GM21528 (cell line): Measurements from ENCODE around the gene STX12.
A peak's percentile ranks its signal among the peaks of the same experiment; 100 is the strongest.

Experiments
- ATAC-seq: cut with Tn5 transposase; IDR thresholded peaks from one replicate; pipeline ENCODE4 v1.9.1; 2021; ENCODE audit warnings: mild to moderate bottlenecking, moderate library complexity; ENCODE audit not compliant: unreplicated experiment, low FRiP score

The STX12 gene

DNA sequence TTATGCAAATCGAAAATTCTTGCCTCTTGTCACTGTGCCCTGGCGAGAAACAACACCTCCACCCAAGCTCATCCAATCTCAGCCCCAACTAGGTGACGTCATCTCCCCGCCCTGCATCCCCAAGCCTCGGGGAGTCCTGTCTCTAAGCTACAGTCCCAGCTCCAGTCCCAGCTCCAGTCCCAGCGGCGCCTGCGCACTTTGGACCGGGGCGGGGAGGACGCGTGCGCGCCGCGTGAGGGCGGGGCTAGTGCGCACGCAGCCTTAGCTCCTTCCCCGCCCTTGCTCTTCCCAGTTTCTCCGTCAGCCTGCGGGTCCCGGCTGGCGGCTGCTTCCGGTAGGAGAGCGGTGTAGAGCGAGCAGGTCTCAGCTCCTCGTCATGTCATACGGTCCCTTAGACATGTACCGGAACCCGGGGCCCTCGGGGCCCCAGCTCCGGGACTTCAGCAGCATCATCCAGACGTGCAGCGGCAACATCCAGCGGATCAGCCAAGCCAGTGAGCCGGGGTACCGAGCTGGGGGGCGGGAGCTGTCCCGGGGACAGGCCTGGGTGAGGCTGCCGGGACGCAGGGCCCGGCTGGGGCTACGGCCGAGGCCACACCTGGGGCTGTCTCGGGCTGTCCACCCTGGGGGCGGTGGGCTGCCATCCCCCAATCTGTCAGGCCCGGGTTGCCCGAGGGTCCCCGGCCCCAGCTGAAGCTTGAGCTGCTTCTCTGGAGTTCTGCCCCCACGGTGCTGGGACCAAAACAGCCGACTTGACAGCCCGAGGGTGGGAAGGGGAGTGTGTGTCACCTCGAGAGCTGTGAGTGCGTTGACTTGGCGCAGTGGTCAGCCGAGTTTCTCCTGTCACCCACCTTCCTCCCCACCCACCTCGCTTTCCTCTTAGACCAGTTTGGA lies at the start of gene STX12:
TSS of gene STX12 (plus strand) at position 288 of the 894 bp plus-strand sequence. CDS start at position 377, 89 bp downstream.
- ATAC-seq, result peak; percentile 94

DNA sequence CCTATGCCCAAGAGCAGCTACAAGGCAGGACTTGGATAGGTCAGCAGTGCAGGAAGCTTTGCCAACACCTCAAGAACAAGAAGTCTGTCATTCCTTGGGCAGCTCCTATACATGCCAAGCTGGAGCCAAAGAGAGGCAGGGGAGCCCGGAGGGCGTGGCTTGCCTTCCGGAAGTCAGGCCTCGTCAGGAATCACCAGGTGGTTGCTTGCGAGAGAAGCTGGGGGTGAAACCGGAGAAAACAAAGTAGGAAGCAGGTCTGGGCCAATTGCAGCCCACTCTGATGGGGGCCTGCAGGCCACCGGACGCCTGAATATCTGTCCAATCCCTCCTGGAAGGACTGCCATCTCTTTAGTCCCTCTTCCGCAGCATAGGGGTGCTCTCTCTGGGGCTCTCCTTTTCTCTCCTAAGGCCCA lies 48.1 kb upstream of the STX12 start:
- no peak for ATAC-seq

DNA sequence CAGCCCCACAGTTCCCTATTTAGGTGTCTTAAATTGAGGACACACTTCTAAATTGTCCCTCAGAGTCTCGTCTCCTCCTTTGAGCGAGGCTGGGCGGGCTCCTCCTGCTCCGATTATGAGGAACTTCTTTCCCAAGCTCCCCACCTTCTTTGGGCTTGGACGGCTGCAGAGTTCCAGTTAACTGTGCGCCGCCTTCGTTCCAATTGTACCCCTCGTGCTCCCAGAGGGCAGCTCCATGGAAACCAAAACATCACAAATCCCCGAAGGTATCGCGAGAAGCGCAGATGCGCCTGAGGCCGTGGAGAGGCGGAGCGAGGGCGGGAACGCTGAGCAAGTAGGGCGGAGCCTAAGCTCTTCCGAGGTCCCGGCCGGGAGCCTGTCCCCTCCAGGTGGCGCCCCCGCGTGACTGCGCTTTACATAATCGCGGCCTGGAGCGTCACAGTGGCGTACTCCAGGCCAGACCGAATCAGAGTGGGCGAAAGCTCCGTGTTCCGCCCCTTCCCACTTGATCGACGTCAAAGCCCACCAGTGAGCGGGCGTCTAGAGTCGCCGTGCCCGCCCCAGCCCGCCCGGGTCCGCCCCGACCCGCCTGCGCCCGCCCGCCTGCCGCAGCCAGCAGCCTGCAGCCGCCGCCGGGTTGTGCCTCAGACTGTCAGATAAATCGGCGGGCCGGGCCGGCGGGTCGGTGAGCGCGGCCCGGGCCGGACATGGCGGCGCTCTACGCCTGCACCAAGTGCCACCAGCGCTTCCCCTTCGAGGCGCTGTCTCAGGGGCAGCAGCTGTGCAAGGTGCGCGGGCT lies 47.4 kb upstream of the STX12 start, which contains the start of gene FAM76A:
TSS of gene FAM76A (plus strand) at position 588 of the 799 bp plus-strand sequence. CDS start at position 708, 120 bp downstream.
- ATAC-seq, result peak; percentile 94

DNA sequence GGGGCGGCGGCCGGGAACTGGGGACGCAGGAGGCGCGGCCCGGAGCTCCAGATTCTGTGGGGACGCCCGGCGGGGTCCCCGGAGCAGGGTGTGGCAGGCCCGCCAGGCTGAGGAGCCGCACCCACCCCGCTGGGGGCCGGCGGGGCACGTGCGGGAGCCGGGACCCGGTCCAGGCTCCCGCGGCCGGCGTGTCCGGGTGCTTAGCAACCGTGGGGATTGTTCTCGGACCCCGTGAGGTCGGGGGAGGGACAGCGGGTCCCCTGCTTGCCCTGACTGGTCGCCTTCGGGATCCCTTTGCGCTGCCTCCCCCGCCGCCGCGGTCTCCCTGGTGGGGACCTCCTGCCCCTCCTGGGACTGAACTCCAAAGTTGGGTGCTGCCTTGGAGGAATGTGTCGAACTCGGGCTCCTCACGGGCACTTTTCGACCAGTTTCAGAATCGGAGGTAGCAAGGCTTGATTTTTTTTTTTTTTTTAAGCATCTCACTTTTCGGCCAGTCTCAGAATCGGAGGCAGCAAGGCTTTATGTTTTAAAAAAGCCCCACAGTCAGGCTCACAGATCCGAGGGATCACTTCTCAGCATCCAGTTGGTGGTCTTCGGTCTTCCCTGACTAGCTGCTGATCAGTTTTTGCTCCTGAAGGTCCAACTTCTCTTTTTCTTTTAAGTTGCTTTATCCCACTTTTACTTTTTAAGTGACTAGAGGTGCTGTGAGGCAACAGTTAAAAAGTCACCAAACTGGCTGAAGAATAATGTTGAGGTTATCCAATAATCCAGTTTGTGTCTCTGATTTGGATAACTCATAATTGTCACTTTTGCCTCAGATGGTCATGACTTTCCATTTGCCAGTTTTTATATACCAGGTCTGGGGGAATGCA lies 46.6 kb upstream of the STX12 start:
- ATAC-seq, result peak; percentile 24

DNA sequence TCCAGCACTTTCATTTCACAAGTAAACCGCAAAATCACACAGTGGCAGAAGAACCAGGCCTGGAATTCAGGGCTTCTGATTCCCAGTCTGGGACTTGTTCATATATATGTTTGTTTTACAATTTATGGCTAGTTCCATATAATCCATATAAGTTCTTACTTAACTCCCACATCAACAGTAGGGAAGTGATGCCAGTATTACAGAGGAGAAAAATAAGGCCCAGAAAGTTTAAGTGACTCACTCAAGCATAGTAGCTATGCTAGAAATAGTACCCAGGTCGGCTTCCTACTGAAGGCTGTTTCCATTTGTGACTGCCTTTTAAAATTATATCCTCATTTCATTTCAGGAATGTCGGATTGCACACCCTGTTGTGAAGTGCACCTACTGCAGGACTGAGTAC lies 45.9 kb upstream of the STX12 start:
- no peak for ATAC-seq

DNA sequence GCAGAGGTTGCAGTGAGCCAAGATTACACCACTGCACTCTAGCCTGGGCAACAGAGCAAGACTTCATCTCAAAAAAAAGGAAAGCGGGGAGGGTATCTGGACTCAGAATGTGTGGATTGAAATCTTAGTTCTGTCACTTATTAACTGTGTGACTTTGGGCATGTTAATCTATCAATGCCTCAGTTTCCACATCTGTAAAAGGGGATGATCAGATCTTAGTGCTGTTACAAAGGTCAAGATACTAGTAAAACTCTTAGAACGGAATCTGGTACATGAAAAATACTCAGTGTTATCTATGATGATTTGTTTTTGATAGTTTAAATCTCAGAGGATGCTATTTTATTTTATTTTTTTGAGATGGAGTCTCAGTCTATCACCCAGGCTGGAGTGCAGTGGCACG lies 36.8 kb upstream of the STX12 start:
- no peak for ATAC-seq

DNA sequence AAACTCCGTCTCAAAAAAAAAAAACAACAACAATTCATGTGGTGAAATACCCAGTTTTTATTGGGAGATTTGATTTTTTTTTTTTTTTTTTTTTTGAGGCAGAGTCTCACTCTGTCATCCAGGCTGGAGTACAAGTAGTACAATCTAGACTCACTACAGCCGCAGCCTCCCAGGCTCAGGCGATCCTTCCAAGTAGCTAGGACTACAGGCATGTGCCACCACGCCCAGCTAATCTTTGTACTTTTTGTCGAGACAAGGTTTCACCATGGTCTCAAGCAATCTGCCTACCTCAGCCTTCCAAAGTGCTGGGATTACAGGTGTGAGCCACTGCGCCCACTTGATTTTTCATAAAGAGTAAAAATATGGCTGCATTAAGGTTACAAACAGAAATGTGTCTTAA lies 31.9 kb upstream of the STX12 start:
- ATAC-seq, result no peak

DNA sequence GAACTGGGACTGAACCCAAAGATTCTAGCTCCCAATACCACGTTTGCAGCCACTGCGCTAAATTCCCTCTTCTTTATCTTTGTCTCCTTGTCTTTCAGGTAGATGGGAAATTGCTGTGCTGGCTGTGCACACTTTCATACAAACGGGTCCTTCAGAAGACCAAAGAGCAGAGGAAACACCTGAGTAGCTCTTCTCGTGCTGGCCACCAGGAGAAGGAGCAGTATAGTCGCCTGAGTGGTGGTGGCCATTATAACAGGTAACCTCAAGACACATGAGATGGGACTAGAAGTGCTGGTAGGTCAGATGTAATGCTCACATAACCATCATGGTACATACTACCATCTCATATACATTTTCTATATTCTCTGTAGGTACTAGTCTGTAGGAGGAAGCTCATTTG lies 28.5 kb upstream of the STX12 start:
- ATAC-seq, result no peak

DNA sequence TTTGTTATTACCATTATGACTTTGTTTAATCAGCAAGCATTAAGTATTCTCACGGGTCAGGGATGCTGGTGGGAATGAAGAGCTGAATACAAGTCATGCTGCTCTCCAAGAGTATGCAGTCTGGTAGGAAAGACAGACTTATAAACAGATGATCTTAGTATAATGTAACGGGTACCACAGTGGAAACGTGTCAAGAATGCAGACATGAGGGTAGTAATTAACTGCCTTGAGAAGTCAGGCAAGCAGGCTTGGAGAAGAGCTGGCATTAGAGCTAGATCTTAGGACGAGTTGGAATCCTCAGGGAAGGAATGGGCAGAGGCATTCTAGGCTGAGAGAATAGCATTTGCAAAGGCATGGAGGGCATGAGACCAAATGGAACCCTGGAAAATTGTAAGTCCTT lies 27.6 kb upstream of the STX12 start:
- no peak for ATAC-seq

DNA sequence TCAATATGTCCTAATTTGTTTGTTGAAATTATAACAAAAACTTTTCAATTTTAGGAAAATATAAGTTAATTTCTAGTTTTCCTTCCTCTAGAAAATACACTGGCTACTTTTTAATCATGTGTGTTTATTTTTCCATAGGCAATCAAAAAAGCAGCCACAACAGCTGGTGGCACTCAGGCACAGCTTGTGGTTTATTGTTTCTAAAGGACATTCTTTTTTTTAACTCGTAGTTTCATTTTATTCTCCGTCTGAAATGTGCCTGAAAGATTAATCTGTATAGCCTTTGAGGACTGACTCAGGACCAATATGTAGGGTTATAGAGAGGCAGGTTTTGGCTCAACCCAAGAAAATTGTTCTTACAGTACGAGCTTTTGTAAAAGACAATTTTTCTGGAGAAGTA lies 20.7 kb upstream of the STX12 start:
- no peak for ATAC-seq

DNA sequence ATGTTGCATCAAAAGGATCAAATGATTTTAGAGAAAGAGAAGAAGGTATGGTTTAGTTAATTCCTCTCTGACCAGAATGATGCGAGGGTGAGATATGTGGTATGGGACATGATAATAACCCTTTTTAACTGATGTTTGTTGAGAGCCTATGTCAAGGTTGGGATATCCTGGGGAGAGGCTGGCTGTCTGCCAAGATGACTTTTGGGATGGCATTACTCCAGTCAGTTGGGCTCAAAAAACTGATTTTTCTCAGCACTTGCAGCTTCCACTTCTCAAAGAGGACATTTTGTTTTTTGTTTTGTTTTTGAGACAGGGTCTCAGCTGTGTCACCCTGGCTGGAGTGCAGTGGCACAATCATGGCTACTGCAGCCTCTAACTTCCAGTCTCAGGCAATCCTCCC lies 17.7 kb upstream of the STX12 start:
- no peak for ATAC-seq

DNA sequence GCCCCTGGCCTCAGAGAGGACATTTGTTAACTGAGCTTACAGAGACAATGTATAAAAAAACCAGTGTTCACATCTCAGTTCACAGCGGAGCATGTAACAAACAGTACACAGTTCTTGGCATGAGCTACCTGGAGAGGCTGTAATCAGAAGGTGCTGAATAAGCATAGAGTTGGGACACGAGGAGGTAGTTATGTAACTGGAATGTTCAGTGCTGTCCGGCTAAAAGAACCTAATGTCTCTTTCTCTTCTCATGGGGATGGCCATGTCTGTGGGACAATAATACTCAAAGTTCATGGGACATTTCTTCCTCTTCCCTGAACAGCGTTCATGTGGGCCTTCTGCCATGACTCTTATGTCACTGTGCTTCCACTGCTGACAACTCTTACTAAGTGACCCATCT lies 17.2 kb upstream of the STX12 start:
- no peak for ATAC-seq

DNA sequence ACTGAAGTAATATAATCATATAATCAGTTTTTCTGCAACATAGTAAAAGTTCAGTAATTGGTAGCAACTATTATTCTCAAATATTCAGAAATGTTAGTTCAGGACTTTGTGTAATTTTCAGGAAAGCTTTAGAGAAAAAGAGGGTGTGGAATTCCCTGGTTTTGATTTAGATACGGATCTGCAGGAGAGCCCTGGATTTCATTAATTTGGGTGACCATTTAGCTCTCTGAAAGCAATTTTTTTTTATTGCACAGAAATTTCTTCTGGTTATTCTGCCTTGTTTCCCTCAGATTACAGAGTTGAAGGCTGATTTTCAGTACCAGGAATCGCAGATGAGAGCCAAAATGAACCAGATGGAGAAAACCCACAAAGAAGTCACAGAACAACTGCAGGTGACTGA lies 13.8 kb upstream of the STX12 start:
- no peak for ATAC-seq

DNA sequence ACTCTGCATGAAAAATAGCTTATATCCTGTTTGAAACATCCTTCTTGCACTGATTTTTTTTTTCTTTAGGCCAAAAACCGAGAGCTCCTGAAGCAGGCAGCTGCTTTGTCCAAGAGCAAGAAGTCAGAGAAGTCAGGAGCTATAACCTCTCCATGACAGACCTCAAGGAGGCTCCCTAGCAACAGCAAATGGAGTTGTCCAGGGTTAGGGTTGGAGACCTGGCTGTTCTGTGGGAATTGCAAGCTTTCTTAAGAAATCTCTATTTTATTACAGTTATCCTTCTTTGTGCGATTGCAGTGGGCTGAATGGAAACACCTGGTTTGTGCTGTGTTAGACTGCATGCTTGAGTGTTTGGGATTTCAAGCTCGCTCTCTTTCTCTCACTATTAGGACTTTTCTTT lies 12.6 kb upstream of the STX12 start:
- ATAC-seq, result no peak

DNA sequence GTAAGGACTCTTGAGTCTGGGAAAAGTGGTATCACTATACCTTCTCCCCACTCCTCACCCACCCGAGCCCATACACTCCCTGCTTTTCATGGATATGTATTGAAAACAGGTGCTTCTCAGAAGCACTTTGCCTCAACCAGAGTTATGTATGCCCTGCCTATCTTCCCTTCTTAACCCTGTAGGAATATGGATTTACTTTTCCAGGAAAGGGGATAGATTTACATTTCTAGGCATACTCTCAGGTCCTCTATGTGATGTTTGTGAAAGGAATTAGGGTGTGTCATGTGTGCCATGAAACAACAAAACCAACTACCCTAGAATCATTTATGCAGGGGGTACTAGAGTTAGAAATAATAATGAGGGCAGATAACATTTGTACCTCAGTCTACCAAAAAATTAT lies 11.0 kb upstream of the STX12 start:
- no peak for ATAC-seq

DNA sequence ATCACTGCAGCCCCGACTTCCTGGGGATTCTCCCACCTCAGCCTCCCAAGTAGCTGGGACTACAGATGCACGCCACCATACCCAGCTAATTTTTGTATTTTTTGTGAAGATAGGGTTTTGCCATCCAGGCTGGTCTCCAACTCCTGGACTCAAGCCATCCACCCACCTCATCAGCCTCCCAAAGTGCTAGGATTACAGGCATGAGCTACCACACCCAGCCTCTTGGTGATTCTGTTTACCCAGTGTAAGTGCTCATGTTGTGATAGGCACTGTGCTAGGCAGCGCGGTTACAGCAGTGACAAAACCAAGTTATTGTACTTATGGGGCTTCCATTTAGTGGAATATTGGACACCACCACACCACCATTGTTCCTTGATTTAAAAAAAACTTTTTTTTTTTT lies 9.7 kb upstream of the STX12 start:
- ATAC-seq, result no peak

DNA sequence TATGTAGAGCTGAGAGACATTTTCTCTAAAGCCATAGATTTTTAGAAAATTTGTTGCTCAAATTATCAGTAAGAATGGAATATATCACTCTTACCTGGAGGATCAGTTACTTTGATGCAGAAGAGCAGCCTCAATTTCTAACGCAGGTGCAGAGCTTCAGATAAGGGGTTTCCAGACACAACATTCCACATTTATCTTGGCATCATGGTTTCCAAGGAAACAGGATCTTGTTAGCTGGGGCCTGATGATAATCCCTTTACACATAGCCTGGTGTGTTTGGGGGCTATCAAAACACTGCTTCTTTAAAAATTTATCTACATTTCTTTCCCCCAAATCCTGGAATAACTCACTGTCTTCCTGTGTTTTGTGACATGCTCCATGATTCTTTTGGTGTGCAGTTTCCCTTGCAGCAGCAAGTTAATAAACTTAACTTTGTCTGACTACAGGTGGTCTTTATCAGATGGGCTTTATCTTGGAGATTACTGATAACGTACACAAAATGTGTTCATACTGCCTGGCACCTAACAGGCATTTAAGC lies 2.7 kb upstream of the STX12 start:
- no peak for ATAC-seq

DNA sequence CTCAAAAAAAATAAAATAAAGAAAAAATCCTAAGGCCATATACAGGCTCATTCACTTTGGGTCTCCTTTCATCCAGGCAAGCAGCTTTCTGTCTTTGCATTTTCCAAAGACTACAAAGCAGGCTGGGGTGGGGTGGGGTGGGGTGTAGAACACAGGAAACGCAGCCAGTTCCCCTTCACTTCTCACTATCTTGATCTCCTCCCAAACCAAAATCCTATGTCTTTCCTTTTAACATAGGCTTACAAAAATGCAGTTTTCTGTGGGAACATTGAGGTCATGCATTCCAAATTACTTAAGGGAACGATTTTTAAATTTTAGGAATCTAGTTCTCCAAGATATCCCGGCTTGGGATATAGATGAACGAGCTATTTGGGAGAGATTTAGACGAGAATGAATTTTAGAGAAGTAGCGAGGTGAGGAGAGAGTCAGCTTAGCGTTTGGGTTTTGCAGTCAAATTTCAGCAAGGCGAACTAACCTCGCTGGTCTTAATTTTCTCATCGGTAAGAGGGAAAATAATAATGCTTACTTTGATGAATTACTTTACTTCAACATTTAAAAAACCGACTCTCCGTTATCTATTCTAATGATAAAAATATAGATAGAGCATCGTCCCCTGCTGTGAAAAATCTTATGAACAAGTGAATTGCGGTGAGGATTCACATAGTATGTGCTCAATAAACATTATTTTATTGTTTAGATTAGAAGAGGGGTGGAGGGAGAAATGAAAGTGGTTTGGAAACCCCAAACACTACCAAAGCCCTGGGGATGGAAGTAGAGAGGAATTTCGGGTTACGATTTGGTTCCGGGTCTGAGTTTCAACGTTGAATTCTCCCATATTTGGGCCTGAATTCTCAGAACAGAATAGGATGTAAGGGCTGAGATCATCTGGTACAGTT lies 735 bp upstream of the STX12 start:
- ATAC-seq, result no peak

DNA sequence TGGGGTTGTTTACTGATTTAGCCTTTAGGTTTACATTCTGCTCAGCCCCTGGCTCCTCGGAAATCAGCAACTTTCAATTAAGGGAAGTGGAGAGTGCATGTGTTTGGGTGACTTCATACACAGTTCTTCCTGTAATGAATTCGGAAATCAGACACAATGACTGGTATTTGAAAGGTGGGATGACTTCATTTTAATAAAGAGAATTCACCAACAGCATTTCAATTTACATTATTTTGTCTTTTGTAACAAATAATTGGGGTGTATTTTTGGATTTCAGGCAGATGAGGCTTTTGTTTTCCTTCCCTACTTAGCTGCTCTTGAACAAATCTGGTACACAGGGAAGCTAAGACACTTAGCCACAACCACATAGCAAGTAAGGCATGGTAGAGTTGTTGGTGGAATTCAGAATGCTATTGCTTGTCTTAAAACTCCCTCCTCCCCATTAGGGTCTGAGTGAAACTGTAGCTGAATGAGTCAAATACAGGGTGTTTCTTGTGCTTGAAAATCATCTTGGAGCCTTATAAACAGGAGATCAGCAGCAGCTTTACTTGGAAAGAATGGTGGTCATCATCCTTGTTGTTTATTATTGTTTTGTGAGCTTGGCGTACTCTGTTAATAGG lies 917 bp downstream of the STX12 start:
- ATAC-seq, result peak; percentile 2
